ENCODE data around the gene LRBA.

DNA sequence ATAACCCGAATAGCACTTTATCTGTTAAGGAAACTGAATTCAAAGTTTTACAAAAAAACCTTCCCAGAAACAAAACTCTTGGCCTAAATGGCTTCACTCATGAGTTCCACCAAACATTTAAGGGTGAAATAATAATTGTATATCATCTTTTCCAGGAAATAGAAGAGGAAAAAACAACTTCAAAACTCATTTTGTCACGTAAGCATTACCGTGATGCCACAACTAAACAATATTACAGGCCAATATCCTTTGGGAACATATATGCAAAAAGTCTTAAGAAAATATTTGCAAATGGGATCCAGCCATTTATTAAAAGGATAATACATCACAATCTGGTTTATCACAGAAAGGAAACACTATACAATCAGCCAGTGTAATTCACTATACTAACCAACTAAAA, 563.2 kb downstream of the LRBA start:
- TF ChIP-seq CTCF (IDR thresholded peaks at IDR 0.05) (no peak), EP300 (IDR thresholded peaks at IDR 0.05) (no peak), POLR2AphosphoS5 (IDR thresholded peaks at IDR 0.05) (no peak)
